GM23338 (cell line): ENCODE data around the gene ABCG8.

Experiments
- CTCF ChIP-seq, 2 experiments: fragments of 200-600 bp in 1 of 2; sonication (generic) in 1 of 2; conservative IDR thresholded peaks; 2 replicates each; pipeline versions ENCODE4 v1.5.1 to v1.6.1; 2016 to 2017; ENCODE audit warnings: antibody characterized with exemption in 2 of 2, low read depth in 2 of 2, mild to moderate bottlenecking in 2 of 2, moderate library complexity in 1 of 2
- ETS1 ChIP-seq: IDR thresholded peaks from 2 replicates; pipeline ENCODE4 v1.6.1; 2016; ENCODE audit warnings: antibody characterized with exemption
- EZH2 ChIP-seq: fragments of 200-600 bp; sonication (generic); IDR thresholded peaks from one replicate; pipeline ENCODE4 v1.8.0; 2017; ENCODE audit warnings: antibody characterized with exemption, mild to moderate bottlenecking, low read depth; ENCODE audit not compliant: unreplicated experiment
- EZH2phosphoT487 ChIP-seq: fragments of 200-600 bp; sonication (generic); IDR thresholded peaks from one replicate; pipeline ENCODE4 v1.8.1; 2018; ENCODE audit warnings: antibody characterized with exemption; ENCODE audit not compliant: unreplicated experiment
- NANOG ChIP-seq: IDR thresholded peaks from 2 replicates; pipeline ENCODE4 v1.6.1; 2016; ENCODE audit warnings: antibody characterized with exemption, borderline replicate concordance
- POLR2AphosphoS5 ChIP-seq: IDR thresholded peaks from 2 replicates; pipeline ENCODE4 v1.6.1; 2016; ENCODE audit warnings: antibody characterized with exemption, low read depth

- no peak for TF ChIP-seq CTCF (conservative IDR thresholded peaks at IDR 0.05; ENCODE audit: low read depth in 2 of 2)
- no peak for TF ChIP-seq EZH2
- no peak for TF ChIP-seq POLR2AphosphoS5
- TF ChIP-seq ETS1 = no peak
- no peak for TF ChIP-seq NANOG
- no peak for TF ChIP-seq EZH2phosphoT487
These were observed 92.5 kb downstream of the ABCG8 start for GRCh38 chr2:43931293-43931692.
